Measurements from ENCODE around the gene MPZL2. TPM values are rescaled to one million over a fixed set of nuclear protein-coding genes. Genes with fewer than 3 reads are reported as not detected.

The MPZL2 gene
- total and polyA plus RNA-seq, 2 of the 8 experiments (the other 6 are each of a cell fraction or from before 2014, with no cell fraction given): 2.4 to 3.2 TPM

GRCh38 chr11:118234833-118235232, 29.3 kb downstream of the MPZL2 start:
- Histone ChIP-seq H3K56ac (replicated peaks; ENCODE audit: insufficient read length, low read depth, low read length) (no peak overlapping the region), H3K79me2 (ENCODE audit: control insufficient read depth in 1 of 2, insufficient read depth in 2 of 2, low read length in 2 of 2) (no peaks in the 10 kb centered on the region), H2BK5ac (ENCODE audit: low read depth, low read length) (no peak overlapping the region), H3K4me1 (replicated peaks in 1 of 4; ENCODE audit: control insufficient read depth in 3 of 4, insufficient read depth in 4 of 4, low read length in 3 of 4) (peaks cover 0 to 6% (median 0%) of the 10 kb centered on the region in 4 experiments; a peak in 3 of 7 replicates), H3K27ac (ENCODE audit: low read depth, low read length) (no peak overlapping the region), H4K91ac (replicated peaks; ENCODE audit: insufficient read length, low read length) (no peak overlapping the region), H4K8ac (ENCODE audit: extremely low read depth, insufficient read depth, low read length) (no peak overlapping the region), H2BK12ac (ENCODE audit: low read depth, low read length) (no peak overlapping the region), H3K9me3 (ENCODE audit: insufficient read depth in 2 of 2, low read depth in 1 of 2, low read length in 1 of 2) (no peaks in the 10 kb centered on the region), H4K20me1 (replicated peaks in 1 of 2; ENCODE audit: control insufficient read depth in 1 of 2, insufficient read depth in 2 of 2, low read length in 2 of 2) (no peaks in the 10 kb centered on the region), H3K23ac (ENCODE audit: insufficient read length) (no peak overlapping the region), H3K36me3 (ENCODE audit: control insufficient read depth in 2 of 4, insufficient read depth in 4 of 4, low read length in 3 of 4) (no peaks in the 10 kb centered on the region; a peak in 1 of 8 replicates), H3K18ac (ENCODE audit: extremely low read depth, low read length) (no peak overlapping the region), H3K4me2 (ENCODE audit: insufficient read depth in 1 of 2, low read depth in 2 of 2, low read length in 2 of 2) (no peak overlapping the region), H3K23me2 (ENCODE audit: low read depth, low read length) (no peaks in the 10 kb centered on the region), H3K9ac (replicated peaks in 1 of 4; ENCODE audit: extremely low read depth in 1 of 4, low read depth in 3 of 4, low read length in 3 of 4) (no peak overlapping the region), H2AFZ (ENCODE audit: low read length) (no peak overlapping the region), H3K4ac (replicated peaks; ENCODE audit: insufficient read length, low read depth, low read length) (no peak overlapping the region), H3K14ac (ENCODE audit: insufficient read length) (no peak overlapping the region), H3K79me1 (ENCODE audit: low read depth, low read length) (no peaks in the 10 kb centered on the region), H2BK15ac (ENCODE audit: low read length) (no peak overlapping the region), H3K27me3 (replicated peaks in 1 of 4; ENCODE audit: control insufficient read depth in 3 of 4, extremely low read depth in 1 of 4, insufficient read depth in 3 of 4, low read length in 3 of 4) (no peaks in the 10 kb centered on the region; a peak in 1 of 7 replicates), H3K4me3 (ENCODE audit: extremely low read depth in 1 of 4, insufficient read depth in 2 of 4, low read depth in 3 of 4, low read length in 4 of 4) (no peak overlapping the region), H2BK120ac (replicated peaks; ENCODE audit: low read depth, low read length) (no peak overlapping the region), H2BK20ac (ENCODE audit: low read length) (no peak overlapping the region), H4K5ac (ENCODE audit: insufficient read length, low read depth, low read length) (no peak overlapping the region), H2AK5ac (ENCODE audit: low read depth, low read length) (no peak overlapping the region)
- no peak for DNase-seq (ENCODE audit: low read depth in 1 of 2, low spot score in 2 of 2)
- no peak for FAIRE-seq
- POLR2A ChIA-PET (ENCODE audit: partially characterized antibody): no interaction called here
- CTCF ChIA-PET (ENCODE audit: partially characterized antibody): interaction anchor here (1.0 kb wide), 1 partner anchor 36 kb away, joined by 3 read pairs; no protein-coding TSS in a partner anchor
- 88% methylated on average over 5 of the region's 5 CpGs; no CpG with 5 or more reads in 1 of the 2 experiments for WGBS, 2 experiments (ENCODE audit: extremely low coverage in 1 of 2, insufficient coverage in 1 of 2, insufficient read length in 1 of 2, insufficient replicate concordance in 2 of 2, low coverage in 1 of 2, low lambda C conversion rate in 2 of 2, missing lambda C conversion rate in 1 of 2)
- TF ChIP-seq POLR2A (IDR thresholded peaks at IDR 0.05; ENCODE audit: control extremely low read depth in 1 of 2, low read depth in 2 of 2, low read length in 2 of 2) (no peak), E2F6 (IDR thresholded peaks at IDR 0.05) (no peak), TCF12 (IDR thresholded peaks at IDR 0.05; ENCODE audit: low read depth, low read length) (no peak), PHF8 (conservative IDR thresholded peaks at IDR 0.05; ENCODE audit: low read depth, low read length) (no peak), JUN (IDR thresholded peaks at IDR 0.05; ENCODE audit: low read depth, low read length) (no peak), POLR2AphosphoS5 (IDR thresholded peaks at IDR 0.05; ENCODE audit: low read depth, low read length) (no peak), ATF3 (IDR thresholded peaks at IDR 0.05; ENCODE audit: insufficient read depth, low read depth, low read length) (no peak), RBBP5 (IDR thresholded peaks at IDR 0.05; ENCODE audit: borderline replicate concordance, low read depth, low read length) (no peak), FOSL1 (IDR thresholded peaks at IDR 0.05; ENCODE audit: insufficient read depth, low read depth, low read length) (no peak), EGR1 (IDR thresholded peaks at IDR 0.05; ENCODE audit: borderline replicate concordance, low read depth, low read length) (no peak), BCL11A (IDR thresholded peaks at IDR 0.05; ENCODE audit: low read depth in 2 of 2, low read length in 2 of 2) (no peak), TAF1 (IDR thresholded peaks at IDR 0.05; ENCODE audit: low read depth, low read length) (no peak), NRF1 (IDR thresholded peaks at IDR 0.05; ENCODE audit: low read depth, low read length) (no peak), KDM5A (IDR thresholded peaks at IDR 0.05; ENCODE audit: low read length) (no peak)

Measured in H1 (cell line).